Measurements from ENCODE around the gene FRMD4B. TPM values are rescaled to one million over a fixed set of nuclear protein-coding genes. Genes with fewer than 3 reads are reported as not detected.

FRMD4B gene
- total and polyA plus RNA-seq, 10 of the 15 experiments (the other 5 are each of a cell fraction or from before 2014, with no cell fraction given), result 3.9 to 11.4 (median 8.0) TPM

- Histone ChIP-seq H3K27ac (ENCODE audit: control insufficient read depth, insufficient read depth) (no peak overlapping the region), H3K4me2 (ENCODE audit: control insufficient read depth, insufficient read depth) (no peak overlapping the region), H3K36me3 (ENCODE audit: control insufficient read depth in 2 of 2, insufficient read depth in 2 of 2, low read length in 1 of 2) (no peaks in the 10 kb centered on the region), H3K4me3 (no peak overlapping the region), H3K9me3 (replicated peaks; ENCODE audit: control insufficient read depth, insufficient read depth, low read length) (no peaks in the 10 kb centered on the region), H3K4me1 (ENCODE audit: control insufficient read depth, insufficient read depth, low read length) (no peaks in the 10 kb centered on the region), H3K9ac (ENCODE audit: control insufficient read depth, insufficient read depth, low read length) (no peak overlapping the region), H3K27me3 (replicated peaks in 1 of 2; ENCODE audit: control insufficient read depth in 2 of 2, insufficient read depth in 2 of 2, low read length in 1 of 2) (peaks cover 0 to 3% of the 10 kb centered on the region in 2 experiments; a peak in 1 of 4 replicates), H2AFZ (ENCODE audit: control insufficient read depth, low read depth, low read length) (no peak overlapping the region), H3K79me2 (ENCODE audit: control insufficient read depth, insufficient read depth, low read length) (no peaks in the 10 kb centered on the region), H4K20me1 (ENCODE audit: control insufficient read depth, insufficient read depth) (no peaks in the 10 kb centered on the region)
- in situ Hi-C loops (cut with MboI) (loop anchor here (10.0 kb wide), 1 partner anchor 553 kb away; no protein-coding TSS in a partner anchor), intact Hi-C loops (cut with micrococcal nuclease; ENCODE audit: unreplicated experiment) (loop anchor here (1.0 to 10.0 kb wide), 4 partner anchors 185 to 823 kb away; no protein-coding TSS in a partner anchor)
- ATAC-seq (no peak; the same call in 2 of the 3 replicates), FAIRE-seq (no peak), DNase-seq (ENCODE audit: low read depth, low spot score) (no peak)
- whole genome bisulfite sequencing (ENCODE audit: insufficient coverage, insufficient replicate concordance, low lambda C conversion rate, missing lambda C conversion rate), result 66% methylated on average over 6 of the region's 6 CpGs
- ChIA-PET POLR2A (interaction anchor here (0.6 kb wide), 1 partner anchor 72 kb away, joined by 4 read pairs; no protein-coding TSS in a partner anchor), RAD21 (ENCODE audit: unreplicated experiment) (interaction anchor here (0.6 to 4.4 kb wide), 25 partner anchors 14 to 550 kb away, joined by 3 to 67 read pairs (median 4); partner anchors contain the start of gene TMF1), CTCF (interaction anchor here (0.6 to 6.8 kb wide), 53 partner anchors 10 to 551 kb away, joined by 3 to 117 read pairs (median 5); partner anchors contain the start of gene EOGT), SMC1A (ENCODE audit: uncharacterized antibody, unreplicated experiment) (interaction anchor here (0.6 to 4.3 kb wide), 40 partner anchors 15 to 1721 kb away, joined by 3 to 58 read pairs (median 4); no protein-coding TSS in a partner anchor)
- no TSS peak for BruUV-seq (replicated peaks)
- no peak for TF ChIP-seq ZNF687 (IDR thresholded peaks at IDR 0.05)
- TF ChIP-seq RELB (IDR thresholded peaks at IDR 0.05; ENCODE audit: low read depth), result no peak
- no peak for TF ChIP-seq SMAD5 (IDR thresholded peaks at IDR 0.05; ENCODE audit: low read depth)
- no peak for TF ChIP-seq IKZF2 (IDR thresholded peaks at IDR 0.05)
- no peak for TF ChIP-seq POLR2AphosphoS5 (IDR thresholded peaks at IDR 0.05; ENCODE audit: low read length)
- TF ChIP-seq IKZF1 (conservative IDR thresholded peaks at IDR 0.05), result no peak
- no peak for TF ChIP-seq GATAD2B (conservative IDR thresholded peaks at IDR 0.05; ENCODE audit: low read depth)
- TF ChIP-seq ZNF24 (IDR thresholded peaks at IDR 0.05), result no peak
- no peak for TF ChIP-seq USF1 (IDR thresholded peaks at IDR 0.05; ENCODE audit: borderline replicate concordance, extremely low read length, insufficient read depth, low read depth, low read length)
- TF ChIP-seq PRDM15 (CRISPR knock-in tag; IDR thresholded peaks at IDR 0.05), result no peak
Observed at GRCh38 chr3:69121513-69121912, 264.4 kb downstream of the FRMD4B start.
